Measurements from ENCODE around the gene STUM.
A peak's percentile ranks its signal among the peaks of the same experiment; 100 is the strongest.

Gene STUM

GRCh38 chr1:226632922-226633351 is 84.4 kb downstream of the STUM start:
- POLR2A ChIA-PET: no interaction called here
- TF ChIP-seq CTCF (IDR thresholded peaks at IDR 0.05; ENCODE audit: control extremely low read depth, extremely low read depth, low read depth, missing control alignments): no peak
- CTCF ChIA-PET: interaction anchor here (0.7 to 4.9 kb wide), 38 partner anchors 9 to 280 kb away, joined by 3 to 100 read pairs (median 5); partner anchors contain the start of gene ITPKB
- peak; percentile 51 for DNase-seq (ENCODE audit: extremely low spot score)

GRCh38 chr1:226633541-226634165 is 85.1 kb downstream of the STUM start:
- DNase-seq (ENCODE audit: extremely low spot score): no peak
- no peak for TF ChIP-seq CTCF (IDR thresholded peaks at IDR 0.05; ENCODE audit: control extremely low read depth, extremely low read depth, low read depth, missing control alignments)
- POLR2A ChIA-PET: no interaction called here
- CTCF ChIA-PET: interaction anchor here (0.5 to 4.9 kb wide), 45 partner anchors 10 to 360 kb away, joined by 3 to 100 read pairs (median 5); partner anchors contain the start of genes ITPKB and PSEN2

- CTCF ChIA-PET: interaction anchor here (0.8 to 4.9 kb wide), 32 partner anchors 8 to 359 kb away, joined by 3 to 100 read pairs (median 4); partner anchors contain the start of gene PSEN2
- POLR2A ChIA-PET: no interaction called here
- TF ChIP-seq CTCF (IDR thresholded peaks at IDR 0.05; ENCODE audit: control extremely low read depth, extremely low read depth, low read depth, missing control alignments): peak; percentile 92
- peak; percentile 85 for DNase-seq (ENCODE audit: extremely low spot score)
These were observed 85.6 kb downstream of the STUM start for GRCh38 chr1:226634166-226634588.

GRCh38 chr1:226634611-226635246 is 86.2 kb downstream of the STUM start:
- DNase-seq (ENCODE audit: extremely low spot score): no peak
- ChIA-PET CTCF (interaction anchor here (0.8 to 4.9 kb wide), 24 partner anchors 8 to 359 kb away, joined by 3 to 100 read pairs (median 6); no protein-coding TSS in a partner anchor), POLR2A (no interaction called here)
- no peak for TF ChIP-seq CTCF (IDR thresholded peaks at IDR 0.05; ENCODE audit: control extremely low read depth, extremely low read depth, low read depth, missing control alignments)

GRCh38 chr1:226635456-226635941 is 86.9 kb downstream of the STUM start:
- POLR2A ChIA-PET: no interaction called here
- CTCF ChIA-PET: interaction anchor here (0.8 to 4.9 kb wide), 14 partner anchors 8 to 303 kb away, joined by 3 to 100 read pairs (median 4); no protein-coding TSS in a partner anchor
- no peak for TF ChIP-seq CTCF (IDR thresholded peaks at IDR 0.05; ENCODE audit: control extremely low read depth, extremely low read depth, low read depth, missing control alignments)
- no peak for DNase-seq (ENCODE audit: extremely low spot score)

- no peak for TF ChIP-seq CTCF (IDR thresholded peaks at IDR 0.05; ENCODE audit: control extremely low read depth, extremely low read depth, low read depth, missing control alignments)
- ChIA-PET POLR2A (no interaction called here), CTCF (interaction anchor here (1.4 to 3.0 kb wide), 2 partner anchors 10 to 67 kb away, joined by 3 to 16 read pairs; no protein-coding TSS in a partner anchor)
- DNase-seq (ENCODE audit: extremely low spot score): no peak
These were observed 88.2 kb downstream of the STUM start for GRCh38 chr1:226636847-226637096.

Measured in GM10248 (cell line).